HCT116 (cell line): ENCODE measurements around the gene SYNE1.

Experiments
- CEBPB ChIP-seq: IDR thresholded peaks from 2 replicates; pipeline ENCODE4 v1.6.1; 2012; ENCODE audit warnings: low read depth
- EGR1 ChIP-seq: IDR thresholded peaks from 2 replicates; pipeline ENCODE4 v1.6.1; 2012; ENCODE audit warnings: low read depth
- EZH2 ChIP-seq: fragments of 200-600 bp; sonication (generic); IDR thresholded peaks from 2 replicates; pipeline ENCODE4 v1.6.1; 2017; ENCODE audit warnings: antibody characterized with exemption, mixed run types
- EZH2phosphoT487 ChIP-seq: fragments of 200-600 bp; IDR thresholded peaks from 2 replicates; pipeline ENCODE4 v1.6.1; 2018; ENCODE audit warnings: antibody characterized with exemption, borderline replicate concordance
- POLR2A ChIP-seq: IDR thresholded peaks from 2 replicates; pipeline ENCODE4 v1.7.0; 2011; ENCODE audit warnings: borderline replicate concordance; ENCODE audit not compliant: insufficient read depth, insufficient read length; ENCODE audit errors: extremely low read depth
- POLR2AphosphoS5 ChIP-seq: IDR thresholded peaks from 2 replicates; pipeline ENCODE4 v1.6.1; 2011; ENCODE audit warnings: mild to moderate bottlenecking, low read depth, low read length, moderate library complexity
- SP1 ChIP-seq: IDR thresholded peaks from 2 replicates; pipeline ENCODE4 v1.6.1; 2012; ENCODE audit warnings: low read depth
- TCF7L2 ChIP-seq: IDR thresholded peaks from 2 replicates; pipeline ENCODE4 v1.7.0; 2011; ENCODE audit warnings: borderline replicate concordance, inconsistent platforms; ENCODE audit not compliant: insufficient read depth, insufficient read length; ENCODE audit errors: extremely low read depth
- YY1 ChIP-seq: IDR thresholded peaks from 2 replicates; pipeline ENCODE4 v1.6.1; 2011; ENCODE audit warnings: low read length, low read depth, moderate library complexity, mild to moderate bottlenecking; ENCODE audit not compliant: insufficient replicate concordance; ENCODE audit errors: extremely low read depth
- TF ChIP-seq, protein P1 (sequence below): IDR thresholded peaks from 2 replicates; pipeline ENCODE4 v1.6.1; 2012
- TF ChIP-seq, protein P2 (sequence below), 3 experiments: fragments of 200-600 bp in 1 of 3; sonication (generic) in 1 of 3; IDR thresholded peaks in 2 of 3; conservative IDR thresholded peaks in 1 of 3; 2 replicates each; pipeline ENCODE4 v1.5.1; 2012 to 2017; ENCODE audit warnings: low read depth in 2 of 3, low read length in 2 of 3, antibody characterized with exemption in 1 of 3, borderline replicate concordance in 1 of 3, control low read depth in 1 of 3, mild to moderate bottlenecking in 1 of 3, mixed read lengths in 1 of 3, mixed run types in 1 of 3, moderate library complexity in 1 of 3; ENCODE audit not compliant: insufficient read depth in 1 of 3

GRCh38 chr6:152268846-152269442 lies 368.2 kb downstream of the SYNE1 start:
- TF ChIP-seq SP1 = no peak
- no peak for TF ChIP-seq EZH2
- TF ChIP-seq POLR2A = no peak
- TF ChIP-seq, protein P1, sequence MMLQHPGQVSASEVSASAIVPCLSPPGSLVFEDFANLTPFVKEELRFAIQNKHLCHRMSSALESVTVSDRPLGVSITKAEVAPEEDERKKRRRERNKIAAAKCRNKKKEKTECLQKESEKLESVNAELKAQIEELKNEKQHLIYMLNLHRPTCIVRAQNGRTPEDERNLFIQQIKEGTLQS = no peak
- TF ChIP-seq, protein P2, sequence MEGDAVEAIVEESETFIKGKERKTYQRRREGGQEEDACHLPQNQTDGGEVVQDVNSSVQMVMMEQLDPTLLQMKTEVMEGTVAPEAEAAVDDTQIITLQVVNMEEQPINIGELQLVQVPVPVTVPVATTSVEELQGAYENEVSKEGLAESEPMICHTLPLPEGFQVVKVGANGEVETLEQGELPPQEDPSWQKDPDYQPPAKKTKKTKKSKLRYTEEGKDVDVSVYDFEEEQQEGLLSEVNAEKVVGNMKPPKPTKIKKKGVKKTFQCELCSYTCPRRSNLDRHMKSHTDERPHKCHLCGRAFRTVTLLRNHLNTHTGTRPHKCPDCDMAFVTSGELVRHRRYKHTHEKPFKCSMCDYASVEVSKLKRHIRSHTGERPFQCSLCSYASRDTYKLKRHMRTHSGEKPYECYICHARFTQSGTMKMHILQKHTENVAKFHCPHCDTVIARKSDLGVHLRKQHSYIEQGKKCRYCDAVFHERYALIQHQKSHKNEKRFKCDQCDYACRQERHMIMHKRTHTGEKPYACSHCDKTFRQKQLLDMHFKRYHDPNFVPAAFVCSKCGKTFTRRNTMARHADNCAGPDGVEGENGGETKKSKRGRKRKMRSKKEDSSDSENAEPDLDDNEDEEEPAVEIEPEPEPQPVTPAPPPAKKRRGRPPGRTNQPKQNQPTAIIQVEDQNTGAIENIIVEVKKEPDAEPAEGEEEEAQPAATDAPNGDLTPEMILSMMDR (IDR thresholded peaks at IDR 0.05 in 2 of 3, conservative IDR thresholded peaks at IDR 0.05 in 1 of 3; ENCODE audit: borderline replicate concordance in 1 of 3, insufficient read depth in 1 of 3, low read depth in 2 of 3, low read length in 2 of 3) = no peak
- no peak for TF ChIP-seq YY1
- TF ChIP-seq CEBPB = no peak
- no peak for TF ChIP-seq EZH2phosphoT487
- TF ChIP-seq POLR2AphosphoS5 = no peak
- no peak for TF ChIP-seq EGR1
- TF ChIP-seq TCF7L2 = no peak
